Dermis blood vessel endothelial cell (primary cell): ENCODE results near the gene NPBWR2. TPM values are rescaled to one million over a fixed set of nuclear protein-coding genes. Genes with fewer than 3 reads are reported as not detected.

Source experiments
- DNase-seq: peaks from one replicate; pipeline ENCODE4 v3.0.0; 2010
- total RNA-seq: library from RNA; depleted of rRNA; stranded (reverse); fragments of >200 nt; gene quantifications from 2 replicates; pipeline ENCODE4 v1.2.3, GENCODE V29; 2014

NPBWR2 gene
- total RNA-seq, 1 donor from 2014 or later, result not detected

- no peak for DNase-seq
These were observed 23.3 kb downstream of the NPBWR2 start, which contains the start of gene LKAAEAR1 for GRCh38 chr20:64083804-64084684. LKAAEAR1 (minus strand) TSS chr20:64084398; CDS start chr20:64084219, 179 bp downstream.

GRCh38 chr20:64083378-64083803, 24.0 kb downstream of the NPBWR2 start:
- peak; percentile 81 for DNase-seq

- no peak for DNase-seq
These were observed 24.5 kb downstream of the NPBWR2 start for GRCh38 chr20:64082820-64083377.

GRCh38 chr20:64082126-64082731, 25.1 kb downstream of the NPBWR2 start:
- DNase-seq, result no peak

- DNase-seq, result no peak
These were observed 25.8 kb downstream of the NPBWR2 start for GRCh38 chr20:64081624-64081964.

GRCh38 chr20:64080813-64081623, 26.3 kb downstream of the NPBWR2 start:
- no peak for DNase-seq

GRCh38 chr20:64080013-64080812, 27.2 kb downstream of the NPBWR2 start, which contains the start of gene OPRL1:
OPRL1 (plus strand) TSS chr20:64080082; CDS start chr20:64092721, 12,639 bp downstream.
- peak; percentile 41 for DNase-seq

- peak; percentile 79 for DNase-seq
These were observed 27.9 kb downstream of the NPBWR2 start, which contains the start of gene RGS19 for GRCh38 chr20:64079273-64080012. RGS19 (minus strand) TSS chr20:64079518; CDS start chr20:64076886, 2,632 bp downstream.

- DNase-seq, result no peak
These were observed 28.5 kb downstream of the NPBWR2 start for GRCh38 chr20:64078934-64079272.

GRCh38 chr20:64077876-64078551, 29.4 kb downstream of the NPBWR2 start:
- DNase-seq, result no peak

GRCh38 chr20:64077541-64077875, 29.9 kb downstream of the NPBWR2 start:
- DNase-seq, result no peak

GRCh38 chr20:64077094-64077493, 30.3 kb downstream of the NPBWR2 start:
- no peak for DNase-seq

GRCh38 chr20:64076061-64076997, 31.0 kb downstream of the NPBWR2 start:
- DNase-seq, result no peak

GRCh38 chr20:64075556-64075955, 31.8 kb downstream of the NPBWR2 start:
- DNase-seq, result no peak

- no peak for DNase-seq
These were observed 32.4 kb downstream of the NPBWR2 start for GRCh38 chr20:64074963-64075362.

- DNase-seq, result no peak
These were observed 33.1 kb downstream of the NPBWR2 start for GRCh38 chr20:64074184-64074789.

GRCh38 chr20:64073476-64074183, 33.7 kb downstream of the NPBWR2 start:
- no peak for DNase-seq

GRCh38 chr20:64072498-64073063, 34.8 kb downstream of the NPBWR2 start:
- no peak for DNase-seq
